Stimulated activated naive CD8-positive, alpha-beta T cell treated with anti-CD3 and anti-CD28 coated beads, Interleukin-15, Interleukin-2, amounts not matched to agents 100 U/mL and 50 U/mL, for 24 hours (primary cell): ENCODE measurements around the gene TEX44.

Experiments used
- ATAC-seq: fragments of 150-1000 bp; cut with Tn5 transposase; one replicate; pipeline ENCODE4 v1.10.0; 2021
- DNase-seq: peaks from one replicate; pipeline ENCODE4 v3.0.0; 2021

The TEX44 gene

DNA sequence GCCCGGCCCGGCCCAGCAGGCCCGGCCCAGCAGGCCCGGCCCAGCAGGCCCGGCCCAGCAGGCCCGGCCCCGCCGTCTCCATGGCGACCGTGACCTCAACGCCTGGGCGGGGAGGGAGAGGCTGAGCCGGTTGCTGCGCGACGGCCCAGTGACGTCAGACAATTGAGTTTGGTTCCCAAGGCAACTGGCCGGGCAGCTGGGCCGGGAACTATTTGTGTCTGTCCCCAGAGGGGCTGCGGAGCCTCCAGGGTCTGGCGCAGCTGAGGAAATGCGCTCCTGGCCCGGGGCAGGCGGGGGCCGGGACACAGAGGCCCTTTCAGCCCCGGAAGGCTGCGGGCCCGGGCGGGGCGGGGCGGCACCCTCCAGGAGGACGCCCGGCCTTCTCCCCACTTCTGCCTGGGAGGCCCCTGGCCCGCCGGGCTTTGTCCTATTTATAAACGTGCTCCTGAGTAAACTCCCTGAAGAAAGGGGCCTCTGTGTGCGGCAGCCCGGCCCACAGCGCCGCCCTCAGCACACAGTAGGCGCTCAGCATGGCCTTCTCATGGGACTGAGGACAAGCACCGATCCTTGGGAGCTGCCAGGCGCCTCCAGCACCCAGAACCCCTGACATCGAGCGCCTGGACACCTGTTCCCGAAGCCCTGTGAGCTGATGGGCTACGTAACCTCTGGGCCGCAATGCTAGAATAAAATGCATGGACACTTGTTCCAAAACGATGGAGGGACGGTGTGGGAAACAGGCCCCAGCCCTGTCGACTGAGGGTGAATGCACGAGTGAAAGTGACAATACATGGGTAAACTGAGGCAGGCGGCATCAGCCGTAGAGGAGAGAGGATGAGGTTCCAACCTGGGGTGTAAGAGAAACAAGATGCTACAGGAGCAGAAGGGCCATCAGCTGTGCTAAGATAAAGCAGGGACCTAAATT, 12.3 kb downstream of the TEX44 start:
- peak; percentile 83 for ATAC-seq
- DNase-seq = peak; percentile 98

DNA sequence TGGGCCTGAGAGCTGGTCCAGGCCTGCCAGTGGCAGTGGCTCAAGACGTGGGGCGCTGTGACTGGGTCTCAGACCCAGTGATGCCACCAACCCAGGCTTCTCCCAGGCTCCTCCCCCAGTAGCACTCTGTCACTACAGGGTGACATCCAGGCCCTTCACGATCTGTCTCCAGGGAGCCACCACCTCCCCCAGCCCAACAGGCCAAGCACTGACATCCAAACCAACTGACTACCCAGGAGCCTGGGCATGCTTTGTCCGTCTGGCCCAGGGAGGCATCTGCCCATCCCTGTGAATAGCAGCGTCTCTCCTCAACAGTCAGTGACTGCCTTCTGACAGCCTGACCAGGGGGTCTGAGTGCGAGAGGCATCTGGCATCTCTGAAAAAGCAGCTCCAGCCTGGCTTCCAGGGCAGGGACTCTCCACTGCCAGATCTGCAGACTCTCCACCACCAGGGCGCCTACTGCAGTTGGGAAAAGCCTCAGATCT, 13.0 kb downstream of the TEX44 start:
- DNase-seq (no peak), ATAC-seq (no peak)

DNA sequence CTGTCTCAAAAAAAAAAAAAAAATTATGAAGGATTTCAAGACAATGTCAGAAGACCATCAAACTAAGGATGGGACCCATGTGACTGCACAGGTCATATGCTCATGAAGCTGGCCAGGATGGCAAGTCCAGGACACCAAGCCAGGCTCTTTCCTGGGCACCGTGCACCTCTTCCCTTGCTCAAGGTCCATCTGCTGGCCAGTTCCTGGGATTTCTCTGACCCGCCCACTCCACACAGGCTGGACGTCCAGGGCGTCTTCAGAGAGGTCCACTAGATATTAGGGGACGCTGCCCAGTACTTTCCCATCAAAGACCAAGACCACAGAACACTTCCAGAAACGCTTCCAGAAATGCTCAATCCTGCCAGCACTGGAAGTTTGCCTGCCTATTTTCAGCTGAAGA, 14.3 kb downstream of the TEX44 start:
- ATAC-seq (no peak), DNase-seq (no peak)

DNA sequence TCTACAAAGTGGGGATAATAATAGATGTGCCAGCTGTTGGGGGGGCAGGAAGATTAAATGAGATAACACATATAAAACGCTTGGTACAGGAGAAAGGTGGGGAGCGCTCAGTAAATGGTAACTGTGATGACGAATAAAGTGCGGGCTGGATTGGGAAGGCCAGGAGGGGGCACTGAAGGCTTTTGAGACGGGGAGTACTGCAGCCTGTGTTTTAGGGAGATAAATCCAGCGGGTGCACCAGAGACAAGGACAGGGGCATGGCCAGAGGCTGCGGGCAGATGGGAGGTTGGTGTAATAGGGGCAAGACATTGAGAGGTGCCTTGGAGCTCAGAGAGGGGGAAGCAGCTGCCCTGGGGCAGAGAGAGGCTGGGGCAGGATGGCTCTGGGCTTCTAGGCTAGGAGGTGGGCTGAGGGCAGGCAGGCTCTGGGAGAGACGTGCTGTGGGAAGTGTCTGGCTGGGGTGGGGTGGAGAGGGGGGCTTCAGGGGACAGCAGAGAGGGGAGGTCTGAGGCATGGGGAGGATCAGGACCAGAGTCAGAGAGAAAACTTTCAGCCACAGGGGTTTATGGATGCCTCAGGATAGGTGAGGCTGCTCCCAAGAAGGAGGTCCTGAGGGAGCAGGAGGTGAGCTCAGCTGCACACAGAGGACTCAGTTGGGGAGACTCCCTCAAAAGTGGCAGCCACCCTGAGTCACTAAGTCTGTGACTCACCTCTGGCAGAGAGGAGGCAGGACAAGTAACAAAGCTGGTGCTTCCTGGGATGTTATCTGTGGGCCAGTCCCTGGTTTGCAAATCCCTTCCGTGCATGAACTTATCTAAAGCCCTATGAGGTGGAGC, 18.8 kb downstream of the TEX44 start:
- ATAC-seq (peak; percentile 58), DNase-seq (peak; percentile 74)

DNA sequence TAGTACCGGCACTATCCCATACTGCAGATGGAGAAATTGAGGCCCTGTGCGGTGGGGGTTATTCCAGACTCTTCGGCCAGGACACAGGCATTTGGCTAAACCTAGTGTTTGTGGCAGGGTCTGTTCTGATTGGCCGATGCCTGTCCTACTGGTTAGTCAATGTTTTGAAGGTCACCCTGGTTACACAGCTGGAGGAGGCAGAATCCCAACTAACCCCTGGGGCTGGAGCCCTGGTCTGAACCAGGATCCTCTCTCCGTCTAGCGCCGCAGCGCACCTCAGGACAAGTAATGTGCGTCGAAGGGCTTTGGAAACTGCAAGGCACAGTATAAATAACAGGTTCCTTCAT, 19.4 kb downstream of the TEX44 start:
- ATAC-seq (peak; percentile 11), DNase-seq (no peak)

DNA sequence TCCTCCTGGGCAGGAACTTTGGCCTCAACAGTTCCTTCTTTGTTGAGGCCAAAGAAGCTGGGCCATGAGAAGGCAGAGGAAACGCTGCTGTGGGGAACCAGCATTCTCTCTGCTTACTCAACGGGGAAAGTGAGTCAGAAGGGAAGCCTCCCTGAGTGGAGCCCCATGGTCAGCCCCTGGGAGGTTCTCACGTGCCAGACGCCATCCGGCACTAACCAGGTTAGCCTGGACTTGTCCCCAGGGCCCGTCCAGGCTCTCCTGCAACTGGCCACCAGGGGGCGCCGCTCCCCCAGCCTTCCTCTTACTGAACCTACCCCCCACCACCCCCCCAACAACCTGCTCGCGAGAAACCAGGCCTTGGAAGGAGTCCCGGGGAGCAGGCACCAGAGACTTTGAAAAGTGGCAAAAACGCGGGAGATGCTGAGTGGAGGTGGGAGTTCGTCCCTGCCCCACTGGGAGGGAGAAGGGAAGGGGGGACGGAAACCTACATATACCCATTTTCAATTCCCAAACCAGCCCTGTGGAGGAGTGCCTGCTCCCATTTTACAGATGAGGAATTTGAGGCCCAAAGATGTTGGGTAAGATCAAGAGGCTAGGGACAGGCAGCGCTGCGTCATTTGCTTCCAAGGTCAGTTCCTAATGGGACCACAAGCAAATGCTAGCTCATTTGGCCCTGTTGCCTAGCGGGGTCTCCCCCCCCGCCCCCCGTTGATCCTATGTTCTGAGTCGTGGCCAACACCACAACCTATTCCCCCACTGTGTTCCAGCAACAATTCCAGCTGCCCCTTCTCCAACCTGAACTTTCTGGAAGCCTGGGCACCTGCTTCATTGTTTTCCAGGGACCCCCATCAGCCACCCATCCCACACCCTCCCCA, 20.0 kb downstream of the TEX44 start:
- ATAC-seq = peak; percentile 68

DNA sequence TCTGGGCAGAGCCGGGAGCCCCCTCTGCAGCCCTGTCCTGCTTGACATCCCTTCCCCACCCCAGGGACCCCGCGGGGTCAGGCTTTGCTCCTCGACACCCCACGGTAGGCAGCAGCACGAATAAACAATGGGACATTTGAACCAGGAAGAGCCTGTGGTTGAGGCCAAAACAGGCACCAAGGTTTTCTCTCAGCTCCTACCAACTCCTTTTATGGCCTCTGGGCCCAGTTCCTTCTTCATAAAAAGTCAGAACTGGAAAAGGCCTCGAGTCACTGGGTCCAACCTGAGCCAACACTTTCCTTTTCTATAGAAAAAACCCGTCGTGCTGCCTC, 20.6 kb downstream of the TEX44 start:
- ATAC-seq (no peak), DNase-seq (peak; percentile 45)

More for the DNA sequence above, 20.0 kb downstream of the TEX44 start:
- DNase-seq = peak; percentile 97

DNA sequence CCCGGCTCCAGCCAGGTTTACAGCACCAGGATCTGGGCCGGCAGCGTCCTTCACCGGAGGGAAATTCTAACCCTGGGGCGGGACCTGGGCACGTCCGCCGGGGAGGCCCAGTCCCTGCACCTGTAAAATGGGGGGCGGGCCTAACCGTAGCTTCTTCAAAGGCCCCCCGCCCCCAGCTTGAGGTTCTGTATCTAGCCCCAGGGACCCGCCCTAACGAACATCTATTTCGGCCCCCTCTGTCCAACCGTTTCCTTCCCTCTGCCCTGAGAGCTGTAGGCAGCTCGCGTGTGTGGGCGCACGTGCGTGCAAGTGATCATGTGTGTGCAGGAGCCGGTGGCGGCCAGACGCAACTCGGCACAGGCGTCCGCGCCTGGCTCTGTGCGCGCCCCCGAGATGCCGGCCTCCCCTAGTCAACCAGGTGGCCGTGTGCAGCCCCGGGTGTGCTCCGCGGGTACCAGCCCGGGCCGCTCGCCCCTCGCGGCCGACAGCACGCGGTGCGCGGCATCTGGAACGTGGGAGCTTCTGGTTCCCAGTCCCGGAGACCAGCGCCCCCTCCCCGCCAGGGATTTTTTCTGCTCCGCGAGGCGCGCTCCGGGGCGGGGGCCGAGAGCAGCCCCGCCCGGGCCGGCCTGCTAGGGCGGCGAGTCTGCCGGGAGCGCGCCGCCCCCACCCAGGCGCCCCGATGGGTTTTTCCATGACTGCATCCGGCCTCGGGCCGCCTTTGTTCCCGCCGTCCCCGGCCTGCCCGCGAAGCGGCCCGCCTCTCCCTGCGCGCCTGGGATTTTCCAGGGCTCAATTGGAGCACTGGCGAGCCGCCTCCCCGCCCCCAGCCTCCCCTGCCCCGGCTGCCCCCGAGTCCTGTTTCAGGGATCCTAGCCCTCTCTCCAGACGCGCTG, 21.2 kb downstream of the TEX44 start:
- DNase-seq (peak; percentile 92), ATAC-seq (peak; percentile 65)

DNA sequence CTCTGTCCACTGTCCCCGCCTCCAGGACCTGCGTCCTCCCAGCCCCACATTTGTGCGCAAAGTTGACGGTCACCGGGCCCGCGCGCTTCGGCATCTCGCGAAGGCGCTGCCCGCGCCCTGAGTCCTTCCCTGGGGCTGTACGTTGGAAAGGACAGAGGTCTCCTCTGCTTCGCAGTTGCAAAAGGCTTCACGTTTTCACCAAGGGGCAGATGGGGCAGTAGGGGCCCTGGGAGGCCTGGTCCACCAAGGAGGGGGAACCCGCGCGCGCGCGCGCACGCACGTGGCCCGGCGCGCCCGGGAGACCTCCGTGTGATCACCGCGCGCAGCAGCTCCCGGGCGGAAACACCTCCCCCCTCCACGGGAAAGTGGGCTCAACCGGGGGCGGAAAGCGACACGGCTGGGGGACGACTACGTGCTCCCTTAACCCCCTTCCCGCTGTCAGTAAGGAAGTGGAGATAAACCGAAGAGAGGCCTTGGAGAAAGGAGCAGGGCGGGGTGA, 21.9 kb downstream of the TEX44 start:
- DNase-seq (peak; percentile 78), ATAC-seq (no peak)

DNA sequence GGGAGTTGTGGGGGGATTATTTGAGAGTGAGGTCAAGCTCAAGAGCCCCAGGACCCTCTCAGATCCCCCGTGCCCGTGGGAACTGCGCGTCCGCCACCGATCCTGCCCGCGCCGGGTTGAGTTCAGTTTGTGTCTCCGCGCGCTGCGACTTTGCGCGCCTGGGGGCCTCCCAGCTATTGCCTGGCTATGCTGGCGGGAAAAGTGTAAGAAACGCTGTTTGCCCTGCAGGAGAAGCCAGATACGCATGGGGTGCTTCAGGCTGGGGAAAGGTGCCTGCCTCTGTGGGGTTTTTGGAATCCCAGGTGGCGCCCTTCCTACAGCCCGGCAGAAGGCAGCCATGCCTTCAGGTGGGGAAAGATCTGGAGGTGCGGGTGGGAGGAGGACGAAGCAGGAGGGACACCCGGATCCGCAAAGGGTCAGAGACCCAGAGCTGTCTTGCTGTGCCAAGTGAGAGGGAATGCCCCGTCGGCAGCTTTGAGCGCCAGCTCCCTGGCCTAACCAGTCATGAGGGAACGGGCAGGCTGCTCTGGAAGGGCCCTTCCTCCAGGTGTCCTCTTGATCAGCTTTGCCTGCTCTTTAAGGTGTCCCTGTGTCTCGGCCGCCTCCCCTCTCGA, 22.5 kb downstream of the TEX44 start:
- no peak for ATAC-seq
- DNase-seq = peak; percentile 40

DNA sequence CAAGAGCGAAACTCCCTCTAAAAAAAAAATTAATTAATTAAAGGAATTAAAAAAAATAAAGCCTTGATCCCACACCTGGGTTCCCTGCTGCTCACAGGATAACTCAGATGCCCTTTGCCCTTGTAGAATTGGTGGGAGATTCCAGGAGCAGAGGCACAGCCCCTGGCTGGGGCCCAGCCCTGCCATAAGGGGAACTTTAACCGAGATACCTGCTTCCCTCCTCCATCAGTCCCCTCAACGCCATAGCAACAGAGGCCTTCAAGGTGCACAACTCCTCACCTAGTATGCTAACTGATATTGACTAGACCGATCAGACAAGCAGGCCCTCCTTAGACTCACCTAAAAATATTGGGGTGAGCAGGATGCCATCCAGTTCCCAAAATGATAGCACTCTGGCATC, 23.6 kb downstream of the TEX44 start:
- DNase-seq (no peak), ATAC-seq (no peak)

DNA sequence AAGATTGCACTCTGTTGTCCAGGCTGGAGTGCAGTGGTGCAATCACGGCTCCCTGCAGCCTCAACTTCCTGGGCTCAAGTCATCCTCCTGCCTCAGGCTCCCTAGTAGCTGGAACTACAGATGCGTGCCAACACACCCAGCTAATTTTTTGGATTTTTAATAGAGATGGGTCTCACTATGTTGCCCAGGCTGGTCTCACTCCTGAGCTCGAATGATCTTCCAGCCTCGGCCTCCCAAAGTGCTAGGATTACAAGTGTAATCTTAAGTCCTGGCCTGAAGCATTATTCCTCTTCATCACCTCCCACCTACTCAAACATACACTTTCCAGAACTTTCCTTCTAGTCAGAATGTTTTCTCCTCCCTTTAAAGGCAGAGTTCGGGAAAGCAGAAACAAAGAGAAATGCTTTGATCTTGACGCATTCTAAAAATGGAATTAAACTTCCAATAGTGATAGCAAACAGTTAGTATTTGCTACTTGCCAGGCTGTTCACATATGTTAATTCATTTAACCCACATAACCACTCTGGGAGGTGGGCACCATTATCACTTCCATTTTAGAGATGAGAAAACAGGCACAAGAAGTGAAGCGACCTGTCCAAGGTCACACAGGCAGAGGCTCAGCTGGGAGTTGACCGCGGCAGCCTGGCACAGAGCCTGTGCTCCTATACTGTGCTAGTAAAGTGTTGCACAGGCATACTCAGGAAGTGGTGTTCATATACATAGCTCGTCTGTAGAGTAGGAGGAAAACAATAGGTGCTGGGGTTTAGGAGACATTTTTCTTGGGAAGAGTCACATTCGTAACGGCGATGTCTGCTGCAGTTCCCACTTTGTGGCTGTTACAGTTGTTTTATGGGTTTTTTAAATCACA, 24.6 kb downstream of the TEX44 start:
- DNase-seq (no peak), ATAC-seq (no peak)

DNA sequence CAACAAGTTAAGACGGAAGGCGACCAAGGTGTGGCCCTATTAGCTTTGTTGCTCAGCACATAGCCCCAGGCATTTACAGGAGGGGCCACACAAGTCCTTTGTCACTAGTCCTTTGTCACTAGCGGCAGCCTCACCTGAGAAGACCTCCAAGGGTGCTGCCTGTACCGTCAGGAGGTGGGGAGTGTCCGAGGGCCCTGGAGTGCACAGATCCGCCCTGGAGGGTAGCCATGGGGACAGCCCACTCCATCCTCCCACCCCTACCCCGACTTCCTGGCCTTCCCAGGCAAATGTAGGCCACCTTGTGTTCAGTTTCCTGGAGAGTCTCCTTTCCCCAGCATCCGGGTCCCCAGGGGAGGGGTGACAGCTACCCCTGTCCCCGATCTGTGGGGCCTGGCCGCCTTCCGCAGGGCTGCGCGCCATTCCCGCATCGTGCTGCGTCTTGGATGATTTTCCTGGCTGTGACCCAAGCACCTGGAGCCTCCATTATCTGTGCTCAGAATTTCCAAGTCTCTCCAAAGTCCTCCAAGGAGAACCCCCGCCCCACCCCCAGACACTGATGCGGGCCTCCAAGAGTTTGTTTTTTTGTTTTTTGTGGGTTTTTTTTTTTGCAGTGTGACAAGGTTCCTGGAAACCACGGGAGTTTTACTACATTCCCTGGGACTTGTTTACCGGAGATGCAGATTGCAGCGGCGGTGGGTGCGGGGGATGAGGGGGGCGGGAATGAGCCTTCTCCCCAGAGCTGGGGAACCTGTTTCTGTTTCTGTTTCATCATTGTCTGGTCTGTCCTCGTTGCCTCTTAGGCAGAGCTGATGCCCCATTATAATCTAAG, 28.6 kb downstream of the TEX44 start:
- ATAC-seq (peak; percentile 11), DNase-seq (no peak)

DNA sequence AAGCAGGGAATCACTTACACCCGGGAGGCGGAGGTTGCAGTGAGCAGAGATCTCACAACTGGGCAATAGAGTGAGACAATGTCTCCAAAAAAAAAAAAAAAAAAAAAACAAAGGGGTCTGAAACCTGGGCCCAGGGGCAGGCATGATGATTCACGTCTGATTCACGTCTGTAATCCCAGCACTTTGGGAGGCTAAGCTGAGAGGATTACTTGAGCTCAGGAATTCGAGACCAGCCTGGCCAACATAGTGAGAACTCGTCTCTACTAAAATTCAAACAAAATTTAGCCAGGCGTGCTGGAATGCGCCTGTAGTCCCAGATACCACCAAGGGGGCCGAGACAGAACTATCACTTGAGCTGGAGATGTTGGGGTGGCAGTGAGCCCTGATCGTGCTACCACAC, 30.3 kb downstream of the TEX44 start:
- no peak for DNase-seq
- no peak for ATAC-seq

DNA sequence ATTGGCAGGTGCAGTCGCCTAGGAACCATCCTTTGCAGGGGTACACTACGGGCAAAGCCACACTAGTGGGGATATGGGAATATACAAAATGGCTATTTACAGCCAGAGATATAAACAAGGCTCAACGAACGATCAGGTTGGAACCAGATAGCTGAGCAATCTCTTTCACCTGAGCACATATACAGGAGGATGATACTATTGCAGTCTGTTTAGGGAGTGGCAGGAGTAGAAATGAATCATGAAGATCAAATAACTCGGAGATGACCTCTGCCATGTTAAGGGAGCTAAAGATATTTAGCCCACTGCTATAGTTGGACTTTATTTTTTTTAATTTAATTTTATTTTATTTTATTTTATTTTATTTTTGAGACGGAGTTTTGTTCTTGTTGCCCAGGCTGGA, 33.8 kb downstream of the TEX44 start:
- no peak for ATAC-seq
- DNase-seq = no peak

DNA sequence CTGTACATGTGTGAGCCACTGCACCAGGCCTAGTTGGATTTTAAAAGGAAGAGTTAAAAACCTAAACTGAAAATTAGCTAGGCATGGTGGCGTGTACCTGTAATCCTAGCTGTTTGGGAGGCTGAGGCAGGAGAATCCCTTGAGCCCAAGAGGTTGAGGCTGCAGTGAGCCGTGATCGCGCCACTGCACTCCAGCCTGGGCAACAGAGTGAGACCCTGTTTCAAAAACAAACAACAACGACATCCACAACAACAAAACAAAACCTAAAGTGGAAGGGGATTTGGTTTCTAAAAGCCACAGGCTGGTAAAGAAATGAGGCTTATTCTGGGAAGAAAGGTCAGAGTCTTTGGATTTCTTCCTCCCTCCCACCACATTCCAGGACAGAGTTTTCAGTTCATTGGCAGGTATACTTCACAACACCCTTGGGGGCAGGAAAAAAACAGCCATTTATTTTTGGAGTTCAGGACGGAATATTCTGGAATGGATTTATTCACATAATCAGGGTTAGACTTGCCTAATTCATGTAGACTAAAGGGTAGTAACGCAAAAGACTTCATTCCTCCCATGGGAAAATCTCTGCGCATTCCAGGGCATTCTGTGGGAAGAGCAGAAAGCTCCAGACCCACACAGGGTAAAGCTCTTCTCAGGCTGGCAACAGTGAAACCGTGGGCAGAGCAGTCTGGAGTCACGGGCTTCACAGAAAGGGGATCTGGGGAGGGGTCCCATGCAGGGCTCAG, 34.9 kb downstream of the TEX44 start:
- ATAC-seq = no peak

DNA sequence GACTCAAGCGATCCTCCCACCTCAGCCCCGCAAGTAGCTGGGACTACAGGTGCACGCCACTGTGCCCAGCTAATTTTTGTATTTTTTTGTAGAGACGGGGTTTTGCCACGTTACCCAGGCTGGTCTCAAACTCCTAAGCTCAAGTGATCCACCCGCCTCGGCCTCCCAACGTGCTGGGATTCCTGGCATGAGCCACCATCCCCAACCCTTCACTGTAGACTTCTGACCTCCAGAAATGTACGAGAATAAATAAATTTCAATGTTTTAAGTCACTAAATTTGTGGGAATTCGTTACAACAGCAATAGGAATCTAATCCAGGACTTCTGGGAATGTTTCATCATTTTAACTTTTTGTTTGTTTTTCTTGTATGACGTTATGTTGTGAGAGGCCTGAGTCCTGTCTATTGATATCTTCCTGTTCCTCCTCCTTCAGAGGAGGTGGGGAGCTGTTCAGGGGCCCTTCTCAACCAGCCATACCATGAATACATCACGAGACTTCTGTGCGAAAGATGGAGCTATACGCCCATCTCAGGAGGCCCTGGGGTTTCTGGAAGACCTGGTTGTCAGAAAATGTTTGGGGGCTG, 40.0 kb downstream of the TEX44 start:
- ATAC-seq = no peak
- no peak for DNase-seq

More for the DNA sequence above, 34.9 kb downstream of the TEX44 start:
- DNase-seq = no peak
